GM18520 (cell line): ENCODE measurements around the gene SSBP3.

Experiments
- ATAC-seq: cut with Tn5 transposase; IDR thresholded peaks from one replicate; pipeline ENCODE4 v1.9.1; 2021; ENCODE audit not compliant: unreplicated experiment

SSBP3 gene

GRCh38 chr1:54410359-54410758 lies 4.2 kb upstream of the SSBP3 start:
- no peak for ATAC-seq

GRCh38 chr1:54409156-54410142 lies 3.3 kb upstream of the SSBP3 start:
- no peak for ATAC-seq

GRCh38 chr1:54408147-54409066 lies 2.2 kb upstream of the SSBP3 start:
- no peak for ATAC-seq

- ATAC-seq = peak; percentile 34
These were observed 1.4 kb upstream of the SSBP3 start for GRCh38 chr1:54407404-54408146.

- no peak for ATAC-seq
These were observed 885 bp upstream of the SSBP3 start for GRCh38 chr1:54407154-54407403.

- no peak for ATAC-seq
These were observed 298 bp downstream of the SSBP3 start for GRCh38 chr1:54405898-54406293.

- no peak for ATAC-seq
These were observed 976 bp downstream of the SSBP3 start for GRCh38 chr1:54404939-54405897.

- no peak for ATAC-seq
These were observed 1.9 kb downstream of the SSBP3 start for GRCh38 chr1:54404263-54404662.

- ATAC-seq = no peak
These were observed 2.4 kb downstream of the SSBP3 start for GRCh38 chr1:54403808-54404261.

GRCh38 chr1:54403405-54403804 lies 2.8 kb downstream of the SSBP3 start:
- ATAC-seq = no peak

GRCh38 chr1:54402896-54403295 lies 3.3 kb downstream of the SSBP3 start:
- no peak for ATAC-seq

GRCh38 chr1:54401799-54402198 lies 4.4 kb downstream of the SSBP3 start:
- no peak for ATAC-seq

GRCh38 chr1:54400329-54400728 lies 5.9 kb downstream of the SSBP3 start:
- ATAC-seq = no peak

- ATAC-seq = no peak
These were observed 6.4 kb downstream of the SSBP3 start for GRCh38 chr1:54399765-54400164.

- no peak for ATAC-seq
These were observed 7.1 kb downstream of the SSBP3 start for GRCh38 chr1:54398963-54399528.

- ATAC-seq = no peak
These were observed 8.2 kb downstream of the SSBP3 start for GRCh38 chr1:54397980-54398379.

- no peak for ATAC-seq
These were observed 9.1 kb downstream of the SSBP3 start for GRCh38 chr1:54397090-54397591.

- ATAC-seq = no peak
These were observed 9.8 kb downstream of the SSBP3 start for GRCh38 chr1:54396261-54396933.
